Activated naive CD4-positive, alpha-beta T cell treated with Interleukin-2 at 50 U/mL for 16 hours (primary cell): Measurements from ENCODE around the gene TBC1D8.

Experiments
- DNase-seq: peaks from one replicate; pipeline ENCODE4 v3.0.0-alpha.2; 2020

TBC1D8 gene

GRCh38 chr2:101111262-101111838, 39.8 kb downstream of the TBC1D8 start:
- DNase-seq, result no peak

- DNase-seq, result no peak
Measured at GRCh38 chr2:101109451-101110118, 41.6 kb downstream of the TBC1D8 start.

GRCh38 chr2:101108357-101108756, 42.8 kb downstream of the TBC1D8 start:
- no peak for DNase-seq

GRCh38 chr2:101107241-101107640, 43.9 kb downstream of the TBC1D8 start:
- no peak for DNase-seq

GRCh38 chr2:101106453-101107181, 44.6 kb downstream of the TBC1D8 start:
- no peak for DNase-seq

- no peak for DNase-seq
Measured at GRCh38 chr2:101105654-101106053, 45.5 kb downstream of the TBC1D8 start.

- no peak for DNase-seq
Measured at GRCh38 chr2:101097638-101098037, 53.5 kb downstream of the TBC1D8 start.

- DNase-seq, result no peak
Measured at GRCh38 chr2:101096619-101097142, 54.5 kb downstream of the TBC1D8 start.

GRCh38 chr2:101094351-101094750, 56.8 kb downstream of the TBC1D8 start:
- no peak for DNase-seq

- no peak for DNase-seq
Measured at GRCh38 chr2:101089942-101090799, 61.0 kb downstream of the TBC1D8 start.

GRCh38 chr2:101089419-101089818, 61.8 kb downstream of the TBC1D8 start:
- DNase-seq, result no peak

GRCh38 chr2:101087638-101088037, 63.5 kb downstream of the TBC1D8 start:
- no peak for DNase-seq

- no peak for DNase-seq
Measured at GRCh38 chr2:101083613-101084012, 67.6 kb downstream of the TBC1D8 start.

GRCh38 chr2:101082998-101083397, 68.2 kb downstream of the TBC1D8 start:
- DNase-seq, result no peak

- no peak for DNase-seq
Measured at GRCh38 chr2:101081375-101081907, 69.7 kb downstream of the TBC1D8 start.

GRCh38 chr2:101080211-101081068, 70.7 kb downstream of the TBC1D8 start:
- DNase-seq, result no peak

GRCh38 chr2:101076581-101076980, 74.6 kb downstream of the TBC1D8 start:
- DNase-seq, result no peak

- DNase-seq, result no peak
Measured at GRCh38 chr2:101064868-101065549, 86.2 kb downstream of the TBC1D8 start.

- DNase-seq, result no peak
Measured at GRCh38 chr2:101064505-101064867, 86.7 kb downstream of the TBC1D8 start.

- no peak for DNase-seq
Measured at GRCh38 chr2:101064125-101064502, 87.1 kb downstream of the TBC1D8 start.
